ENCODE measurements around the gene SASS6. TPM values are rescaled to one million over a fixed set of nuclear protein-coding genes. Genes with fewer than 3 reads are reported as not detected.

Gene SASS6
- polyA plus RNA-seq, 1 donor (not counting 4 experiments of a cell fraction or from before 2014, with no cell fraction given): 2.5 TPM

DNA sequence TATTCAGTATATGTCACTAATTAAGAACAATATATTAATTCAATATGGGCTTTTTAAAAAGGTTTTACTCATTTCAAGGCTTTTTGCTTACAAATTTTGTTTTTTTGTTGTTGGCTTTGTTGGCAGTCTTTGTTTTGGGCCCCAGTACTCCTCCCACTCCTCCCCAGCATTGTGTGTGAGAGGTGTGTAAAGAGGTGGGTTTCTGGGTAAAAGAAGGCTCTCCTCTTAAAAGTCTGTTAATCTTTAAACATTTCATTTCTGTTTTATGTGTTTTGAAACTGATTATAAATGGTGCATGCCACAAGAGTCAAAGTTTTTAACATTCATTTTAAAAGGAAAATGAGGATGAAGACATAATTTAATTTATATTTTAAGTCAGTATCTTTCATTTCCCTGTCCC lies 79.6 kb downstream of the SASS6 start:
- Histone ChIP-seq H3K4me3 (ENCODE audit: control insufficient read depth in 2 of 3, extremely low read depth in 1 of 3, insufficient read depth in 2 of 3, low read depth in 1 of 3, low read length in 3 of 3) (no peak overlapping the region), H3K9ac (ENCODE audit: control insufficient read depth, extremely low read depth, insufficient read depth, low read length) (no peak overlapping the region), H3K4me2 (ENCODE audit: control insufficient read depth, extremely low read depth, insufficient read depth, low read depth, low read length) (no peak overlapping the region), H3K79me2 (ENCODE audit: control insufficient read depth, insufficient read depth, low read length) (peaks cover 80% of the 10 kb centered on the region), H3K4me1 (ENCODE audit: control insufficient read depth, extremely low read depth, insufficient read depth, low read length) (peaks cover 32% of the 10 kb centered on the region), H3K27ac (ENCODE audit: control insufficient read depth, insufficient read depth, low read length) (no peak overlapping the region), H3K9me1 (ENCODE audit: control insufficient read depth, extremely low read depth, insufficient read depth, low read length) (peaks cover 3% of the 10 kb centered on the region), H4K20me1 (ENCODE audit: control insufficient read depth, extremely low read depth, insufficient read depth, low read length) (no peaks in the 10 kb centered on the region), H2AFZ (ENCODE audit: control insufficient read depth, low read length) (no peak overlapping the region), H3K36me3 (ENCODE audit: control insufficient read depth in 2 of 2, extremely low read depth in 1 of 2, insufficient read depth in 2 of 2, low read length in 2 of 2) (peaks cover 2 to 6% of the 10 kb centered on the region in 2 experiments), H3K9me3 (ENCODE audit: control insufficient read depth, low read depth, low read length) (no peaks in the 10 kb centered on the region), H3K27me3 (ENCODE audit: control insufficient read depth, extremely low read depth, insufficient read depth, low read length) (no peaks in the 10 kb centered on the region)
- TF ChIP-seq EZH2 (IDR thresholded peaks at IDR 0.05; ENCODE audit: low read length): no peak
- TF ChIP-seq, protein P1, sequence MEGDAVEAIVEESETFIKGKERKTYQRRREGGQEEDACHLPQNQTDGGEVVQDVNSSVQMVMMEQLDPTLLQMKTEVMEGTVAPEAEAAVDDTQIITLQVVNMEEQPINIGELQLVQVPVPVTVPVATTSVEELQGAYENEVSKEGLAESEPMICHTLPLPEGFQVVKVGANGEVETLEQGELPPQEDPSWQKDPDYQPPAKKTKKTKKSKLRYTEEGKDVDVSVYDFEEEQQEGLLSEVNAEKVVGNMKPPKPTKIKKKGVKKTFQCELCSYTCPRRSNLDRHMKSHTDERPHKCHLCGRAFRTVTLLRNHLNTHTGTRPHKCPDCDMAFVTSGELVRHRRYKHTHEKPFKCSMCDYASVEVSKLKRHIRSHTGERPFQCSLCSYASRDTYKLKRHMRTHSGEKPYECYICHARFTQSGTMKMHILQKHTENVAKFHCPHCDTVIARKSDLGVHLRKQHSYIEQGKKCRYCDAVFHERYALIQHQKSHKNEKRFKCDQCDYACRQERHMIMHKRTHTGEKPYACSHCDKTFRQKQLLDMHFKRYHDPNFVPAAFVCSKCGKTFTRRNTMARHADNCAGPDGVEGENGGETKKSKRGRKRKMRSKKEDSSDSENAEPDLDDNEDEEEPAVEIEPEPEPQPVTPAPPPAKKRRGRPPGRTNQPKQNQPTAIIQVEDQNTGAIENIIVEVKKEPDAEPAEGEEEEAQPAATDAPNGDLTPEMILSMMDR (optimal IDR thresholded peaks at IDR 0.05 in 1 of 3, IDR thresholded peaks at IDR 0.05 in 1 of 3, conservative IDR thresholded peaks at IDR 0.05 in 1 of 3; ENCODE audit: extremely low read depth in 1 of 3, insufficient read depth in 2 of 3, low read length in 3 of 3): no peak
- dilution Hi-C loops (cut with MboI; ENCODE audit: extremely low pct_ligation_motif_present, low sequenced_read_pairs): no loop called here
- DNase-seq (ENCODE audit: low read depth, low spot score): no peak
- no peak for FAIRE-seq

DNA sequence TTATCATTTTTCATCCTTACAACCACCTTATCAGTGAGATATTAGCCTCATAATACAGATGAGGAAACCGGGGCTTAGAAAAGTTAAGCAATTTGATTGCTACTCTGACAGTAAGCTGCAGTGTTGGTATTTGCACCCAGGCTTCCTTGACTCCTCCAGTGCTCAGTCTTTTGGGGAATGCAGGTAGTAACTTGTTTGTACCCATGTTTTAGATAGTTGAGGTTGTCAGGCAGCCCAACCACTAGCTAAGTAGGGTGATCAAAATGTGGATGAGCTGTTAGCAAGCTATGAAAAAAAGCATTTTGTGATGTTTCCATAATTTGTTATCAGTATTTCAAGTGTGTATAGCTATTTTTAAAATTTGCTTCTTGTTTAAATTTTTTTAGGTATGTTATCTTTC lies 80.8 kb downstream of the SASS6 start:
- Histone ChIP-seq H3K27me3 (ENCODE audit: control insufficient read depth, extremely low read depth, insufficient read depth, low read length) (no peaks in the 10 kb centered on the region), H3K79me2 (ENCODE audit: control insufficient read depth, insufficient read depth, low read length) (peaks cover 82% of the 10 kb centered on the region), H2AFZ (ENCODE audit: control insufficient read depth, low read length) (no peak overlapping the region), H3K36me3 (ENCODE audit: control insufficient read depth in 2 of 2, extremely low read depth in 1 of 2, insufficient read depth in 2 of 2, low read length in 2 of 2) (peaks cover 0 to 6% of the 10 kb centered on the region in 2 experiments), H4K20me1 (ENCODE audit: control insufficient read depth, extremely low read depth, insufficient read depth, low read length) (no peaks in the 10 kb centered on the region), H3K9me1 (ENCODE audit: control insufficient read depth, extremely low read depth, insufficient read depth, low read length) (peaks cover 3% of the 10 kb centered on the region), H3K4me2 (ENCODE audit: control insufficient read depth, extremely low read depth, insufficient read depth, low read depth, low read length) (peak overlapping the region; percentile 64), H3K9me3 (ENCODE audit: control insufficient read depth, low read depth, low read length) (no peaks in the 10 kb centered on the region), H3K4me1 (ENCODE audit: control insufficient read depth, extremely low read depth, insufficient read depth, low read length) (peaks cover 34% of the 10 kb centered on the region), H3K9ac (ENCODE audit: control insufficient read depth, extremely low read depth, insufficient read depth, low read length) (no peak overlapping the region), H3K27ac (ENCODE audit: control insufficient read depth, insufficient read depth, low read length) (peak overlapping the region; percentile 17), H3K4me3 (ENCODE audit: control insufficient read depth in 2 of 3, extremely low read depth in 1 of 3, insufficient read depth in 2 of 3, low read depth in 1 of 3, low read length in 3 of 3) (no peak overlapping the region)
- FAIRE-seq: peak; percentile 82
- dilution Hi-C loops (cut with MboI; ENCODE audit: extremely low pct_ligation_motif_present, low sequenced_read_pairs): no loop called here
- DNase-seq (ENCODE audit: low read depth, low spot score): peak; percentile 87
- no peak for TF ChIP-seq EZH2 (IDR thresholded peaks at IDR 0.05; ENCODE audit: low read length)
- TF ChIP-seq, protein P1 (optimal IDR thresholded peaks at IDR 0.05 in 1 of 3, IDR thresholded peaks at IDR 0.05 in 1 of 3, conservative IDR thresholded peaks at IDR 0.05 in 1 of 3; ENCODE audit: extremely low read depth in 1 of 3, insufficient read depth in 2 of 3, low read length in 3 of 3): no peak

All from keratinocyte (primary cell).